Neural crest cell (in vitro differentiated cells): ENCODE measurements around the gene UBR4. TPM values are rescaled to one million over a fixed set of nuclear protein-coding genes. Genes with fewer than 3 reads are reported as not detected.

ENCODE experiments used
- DNase-seq: peaks from one replicate; pipeline ENCODE4 v3.0.0; 2021; ENCODE audit warnings: low read depth, mixed read lengths, low spot score
- H3K27ac Mint-ChIP-seq: one replicate; pipeline ENCODE4 v1.8.0; 2021; ENCODE audit warnings: mild to moderate bottlenecking, mixed read lengths; ENCODE audit not compliant: unreplicated experiment
- H3K27me3 Mint-ChIP-seq: 2 replicates; pipeline ENCODE4 v1.8.0; 2021; ENCODE audit warnings: low read depth, mild to moderate bottlenecking, mixed read lengths
- H3K36me3 Mint-ChIP-seq: 2 replicates; pipeline ENCODE4 v1.8.0; 2021; ENCODE audit warnings: low read depth, mild to moderate bottlenecking, mixed read lengths
- H3K4me1 Mint-ChIP-seq: 2 replicates; pipeline ENCODE4 v1.8.0; 2021; ENCODE audit warnings: mixed read lengths
- H3K4me3 Mint-ChIP-seq: one replicate; pipeline ENCODE4 v1.8.0; 2021; ENCODE audit warnings: mild to moderate bottlenecking, mixed read lengths
- H3K9me3 Mint-ChIP-seq: 2 replicates; pipeline ENCODE4 v1.8.0; 2021; ENCODE audit warnings: mixed read lengths
- total RNA-seq: library from RNA; stranded (reverse); gene quantifications from 2 replicates; pipeline ENCODE4 v1.2.1, GENCODE V29; 2021
- TF ChIP-seq, protein P1 (sequence below): fragments of 200-600 bp; sonication (generic); conservative IDR thresholded peaks from 2 replicates; pipeline ENCODE4 v1.5.0; 2021; ENCODE audit warnings: antibody characterized with exemption, mild to moderate bottlenecking

The UBR4 gene
- total RNA-seq, 1 donor from 2014 or later, result 114 TPM

DNA sequence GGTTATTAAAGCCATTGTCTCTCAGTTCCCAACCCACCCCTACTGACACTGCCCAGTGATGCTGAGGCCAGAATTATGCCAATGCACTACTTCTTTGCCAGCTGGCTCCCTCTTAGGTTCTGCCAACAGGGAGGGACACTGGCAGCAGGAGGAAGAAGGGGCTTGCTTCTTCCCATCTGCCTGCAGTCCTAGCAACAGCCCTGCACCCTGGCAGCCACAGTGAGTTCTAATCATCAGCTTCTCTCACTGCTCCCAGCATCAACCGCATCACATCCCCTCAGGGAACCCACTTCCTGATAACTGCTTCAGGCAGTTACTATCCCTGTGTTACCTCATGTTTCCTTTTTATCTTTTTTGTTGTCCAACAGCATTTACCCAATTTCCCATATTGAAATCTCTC lies 86.2 kb downstream of the UBR4 start:
- peaks cover 28% of the 10 kb centered on the region for H3K36me3 Mint-ChIP-seq
- H3K27me3 Mint-ChIP-seq, result no peaks in the 10 kb centered on the region

DNA sequence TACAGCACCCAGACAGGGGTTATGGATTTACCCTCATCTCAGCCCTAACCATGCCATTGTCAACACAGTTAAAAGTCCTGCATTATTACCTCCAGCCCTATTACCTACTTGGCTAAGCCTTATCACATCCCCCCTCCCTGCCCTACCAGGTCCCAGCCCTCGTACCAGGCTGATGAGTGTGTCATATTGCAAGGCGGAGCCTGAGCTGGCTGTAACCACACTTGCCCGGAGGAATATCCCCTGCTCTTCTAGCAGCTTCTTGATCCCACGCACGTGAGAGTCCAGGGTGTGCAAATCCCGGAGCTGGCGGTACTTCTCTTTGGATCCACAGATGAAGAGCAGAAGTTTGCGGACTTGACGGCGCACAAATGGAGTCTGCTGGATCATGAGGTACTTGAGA lies 87.4 kb downstream of the UBR4 start:
- Mint-ChIP-seq H3K27ac (no peak overlapping the region), H3K4me1 (no peaks in the 10 kb centered on the region), H3K36me3 (peaks cover 29% of the 10 kb centered on the region), H3K27me3 (no peaks in the 10 kb centered on the region), H3K4me3 (no peak overlapping the region), H3K9me3 (no peaks in the 10 kb centered on the region)
- DNase-seq, result no peak
- TF ChIP-seq, protein P1, sequence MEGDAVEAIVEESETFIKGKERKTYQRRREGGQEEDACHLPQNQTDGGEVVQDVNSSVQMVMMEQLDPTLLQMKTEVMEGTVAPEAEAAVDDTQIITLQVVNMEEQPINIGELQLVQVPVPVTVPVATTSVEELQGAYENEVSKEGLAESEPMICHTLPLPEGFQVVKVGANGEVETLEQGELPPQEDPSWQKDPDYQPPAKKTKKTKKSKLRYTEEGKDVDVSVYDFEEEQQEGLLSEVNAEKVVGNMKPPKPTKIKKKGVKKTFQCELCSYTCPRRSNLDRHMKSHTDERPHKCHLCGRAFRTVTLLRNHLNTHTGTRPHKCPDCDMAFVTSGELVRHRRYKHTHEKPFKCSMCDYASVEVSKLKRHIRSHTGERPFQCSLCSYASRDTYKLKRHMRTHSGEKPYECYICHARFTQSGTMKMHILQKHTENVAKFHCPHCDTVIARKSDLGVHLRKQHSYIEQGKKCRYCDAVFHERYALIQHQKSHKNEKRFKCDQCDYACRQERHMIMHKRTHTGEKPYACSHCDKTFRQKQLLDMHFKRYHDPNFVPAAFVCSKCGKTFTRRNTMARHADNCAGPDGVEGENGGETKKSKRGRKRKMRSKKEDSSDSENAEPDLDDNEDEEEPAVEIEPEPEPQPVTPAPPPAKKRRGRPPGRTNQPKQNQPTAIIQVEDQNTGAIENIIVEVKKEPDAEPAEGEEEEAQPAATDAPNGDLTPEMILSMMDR, result no peak

More for the DNA sequence above, 86.2 kb downstream of the UBR4 start:
- Mint-ChIP-seq H3K9me3 (no peaks in the 10 kb centered on the region), H3K4me1 (no peaks in the 10 kb centered on the region), H3K4me3 (no peak overlapping the region), H3K27ac (no peak overlapping the region)
- no peak for DNase-seq
- TF ChIP-seq, protein P1, result no peak

DNA sequence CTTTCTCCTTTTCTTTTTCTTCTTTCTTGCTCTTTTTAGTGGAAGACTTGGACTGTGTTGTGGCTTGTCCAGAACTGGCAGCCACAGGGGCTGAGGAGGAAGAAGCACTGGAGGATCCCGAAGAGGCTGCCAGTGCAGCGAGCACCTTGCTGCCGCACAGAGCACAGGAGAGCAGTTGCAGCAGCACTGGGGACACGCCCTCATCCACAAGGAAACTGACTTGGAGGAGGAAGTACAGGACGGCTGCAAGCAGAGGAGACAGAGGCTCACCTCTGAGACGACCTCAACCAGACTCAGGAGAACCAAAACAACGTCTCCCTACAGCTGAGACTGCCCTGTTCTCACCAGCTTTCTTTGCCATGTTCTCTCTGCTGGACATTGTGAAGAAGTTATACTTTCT lies 88.9 kb downstream of the UBR4 start:
- TF ChIP-seq, protein P1, result no peak
- Mint-ChIP-seq H3K4me1 (no peaks in the 10 kb centered on the region), H3K9me3 (no peaks in the 10 kb centered on the region), H3K27ac (no peak overlapping the region), H3K4me3 (no peak overlapping the region), H3K36me3 (peaks cover 20% of the 10 kb centered on the region), H3K27me3 (no peaks in the 10 kb centered on the region)
- DNase-seq, result no peak

DNA sequence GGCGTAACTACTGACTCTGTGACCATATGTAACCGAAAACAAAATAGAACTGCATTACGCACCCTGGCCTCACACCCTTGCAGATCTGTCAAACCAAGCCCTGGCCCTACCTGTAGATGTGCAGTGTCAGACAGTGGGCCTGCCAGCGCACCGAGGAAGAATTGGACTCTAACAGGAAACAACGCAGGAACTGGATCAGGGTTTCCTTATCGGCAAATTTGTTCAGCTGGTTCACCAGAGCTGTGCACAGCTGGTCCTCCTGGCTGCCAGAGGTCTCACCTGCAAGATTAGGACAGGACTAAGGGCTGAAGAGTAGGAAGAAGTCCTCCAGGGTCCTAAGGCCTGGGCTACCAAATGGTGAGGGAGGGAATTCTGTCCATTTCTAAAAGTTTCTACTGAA lies 90.0 kb downstream of the UBR4 start:
- Mint-ChIP-seq H3K27me3 (no peaks in the 10 kb centered on the region), H3K9me3 (no peaks in the 10 kb centered on the region), H3K27ac (no peak overlapping the region), H3K4me3 (no peak overlapping the region), H3K36me3 (peaks cover 17% of the 10 kb centered on the region), H3K4me1 (no peaks in the 10 kb centered on the region)
- TF ChIP-seq, protein P1, result no peak
- DNase-seq, result no peak

DNA sequence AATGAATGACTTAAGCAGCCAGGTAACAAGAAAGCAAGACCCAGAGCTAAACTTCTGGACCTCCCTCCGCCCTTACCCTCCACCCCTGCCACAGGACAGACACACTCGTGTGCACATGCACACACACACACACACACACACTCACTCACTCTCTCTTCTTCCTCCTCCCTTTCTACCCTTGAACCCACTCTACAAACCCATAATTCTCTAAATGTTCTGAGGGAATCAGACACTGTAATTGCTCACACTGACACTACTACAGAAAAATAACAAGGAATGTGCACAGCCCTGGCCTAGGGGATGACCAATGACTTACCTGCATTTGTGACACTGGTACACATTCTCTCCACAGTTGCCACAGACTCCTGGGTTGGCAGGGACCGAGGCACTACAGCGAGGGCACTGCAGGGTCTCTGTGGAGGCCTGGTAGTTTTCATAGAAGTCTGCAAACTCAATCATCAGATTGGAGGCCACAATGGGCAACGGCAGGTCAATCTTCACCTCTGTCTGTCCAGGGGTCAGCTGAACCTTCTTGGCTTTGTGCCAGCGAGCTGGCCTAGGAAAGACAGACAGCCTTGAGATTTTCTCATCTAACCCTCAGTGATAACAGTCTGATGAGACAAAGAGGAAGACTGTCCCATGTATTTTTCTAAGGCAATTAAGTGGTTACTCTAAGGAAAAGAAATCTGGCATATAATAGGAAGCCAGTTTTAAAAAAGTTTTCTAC lies 94.8 kb downstream of the UBR4 start:
- no peaks in the 10 kb centered on the region for H3K27me3 Mint-ChIP-seq
- H3K36me3 Mint-ChIP-seq, result peaks cover 15% of the 10 kb centered on the region
- H3K27ac Mint-ChIP-seq, result no peak overlapping the region
- no peak for DNase-seq
- H3K4me3 Mint-ChIP-seq, result no peak overlapping the region
- TF ChIP-seq, protein P1, result no peak
- no peaks in the 10 kb centered on the region for H3K9me3 Mint-ChIP-seq
- no peaks in the 10 kb centered on the region for H3K4me1 Mint-ChIP-seq
